Stimulated activated CD8-positive, alpha-beta memory T cell treated with anti-CD3 and anti-CD28 coated beads, Interleukin-15, amount 100 ng/mL, for 1 hour (primary cell): Measurements from ENCODE around the gene MYMX.

Experiments
- DNase-seq: peaks from one replicate; pipeline ENCODE4 v3.0.0-alpha.2; 2020; ENCODE audit warnings: low read depth

The MYMX gene

GRCh38 chr6:44264154-44265006 is 47.7 kb downstream of the MYMX start:
- DNase-seq: no peak

GRCh38 chr6:44265007-44265721 is 48.4 kb downstream of the MYMX start, which contains the start of gene NFKBIE:
NFKBIE (minus strand) TSS chr6:44265551; CDS start chr6:44265346, 205 bp downstream.
- DNase-seq: peak; percentile 95

- no peak for DNase-seq
Measured at GRCh38 chr6:44265722-44266233, 49.1 kb downstream of the MYMX start.

- no peak for DNase-seq
Measured at GRCh38 chr6:44266347-44266746, 49.6 kb downstream of the MYMX start.

GRCh38 chr6:44267252-44267651 is 50.5 kb downstream of the MYMX start:
- DNase-seq: no peak
